Neural cell (in vitro differentiated cells): ENCODE data around the gene GTF2H1.

ENCODE experiments used
- EZH2 ChIP-seq: fragments of 200-600, 300-800 bp; shearing (Covaris generic), sonication (generic); IDR thresholded peaks from 2 replicates; pipeline ENCODE4 v1.6.1; 2014; ENCODE audit warnings: antibody characterized with exemption, low read length, borderline replicate concordance, mild to moderate bottlenecking; ENCODE audit not compliant: insufficient read depth, poor library complexity, severe bottlenecking
- RAD21 ChIP-seq: fragments of 450-650 bp; conservative IDR thresholded peaks from 2 replicates; pipeline ENCODE4 v1.6.1; 2014; ENCODE audit warnings: antibody characterized with exemption, mild to moderate bottlenecking, moderate library complexity
- TF ChIP-seq, protein P1 (sequence below): fragments of 450-650 bp; IDR thresholded peaks from 2 replicates; pipeline ENCODE4 v1.5.1; 2014; ENCODE audit warnings: antibody characterized with exemption, mild to moderate bottlenecking, moderate library complexity; ENCODE audit not compliant: poor library complexity, severe bottlenecking

DNA sequence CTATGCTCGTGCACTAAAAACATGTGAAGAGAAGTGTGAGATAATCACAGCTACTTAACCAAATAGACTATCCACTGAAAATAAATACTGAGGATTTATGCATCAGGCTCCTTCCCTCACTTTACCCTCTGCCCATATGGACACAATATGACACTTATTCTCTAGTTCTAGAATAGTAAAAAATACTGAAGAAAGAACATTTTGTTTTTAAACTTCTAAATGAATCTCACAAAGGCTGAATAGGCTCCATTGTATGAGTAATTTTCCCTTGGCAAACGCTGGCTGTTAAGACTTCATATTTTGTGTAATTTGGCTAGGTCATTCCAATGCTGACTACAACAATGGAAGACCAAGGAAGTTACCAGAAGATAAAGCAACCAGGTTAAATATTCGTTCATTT is 10.4 kb upstream of the GTF2H1 start:
- TF ChIP-seq, protein P1, sequence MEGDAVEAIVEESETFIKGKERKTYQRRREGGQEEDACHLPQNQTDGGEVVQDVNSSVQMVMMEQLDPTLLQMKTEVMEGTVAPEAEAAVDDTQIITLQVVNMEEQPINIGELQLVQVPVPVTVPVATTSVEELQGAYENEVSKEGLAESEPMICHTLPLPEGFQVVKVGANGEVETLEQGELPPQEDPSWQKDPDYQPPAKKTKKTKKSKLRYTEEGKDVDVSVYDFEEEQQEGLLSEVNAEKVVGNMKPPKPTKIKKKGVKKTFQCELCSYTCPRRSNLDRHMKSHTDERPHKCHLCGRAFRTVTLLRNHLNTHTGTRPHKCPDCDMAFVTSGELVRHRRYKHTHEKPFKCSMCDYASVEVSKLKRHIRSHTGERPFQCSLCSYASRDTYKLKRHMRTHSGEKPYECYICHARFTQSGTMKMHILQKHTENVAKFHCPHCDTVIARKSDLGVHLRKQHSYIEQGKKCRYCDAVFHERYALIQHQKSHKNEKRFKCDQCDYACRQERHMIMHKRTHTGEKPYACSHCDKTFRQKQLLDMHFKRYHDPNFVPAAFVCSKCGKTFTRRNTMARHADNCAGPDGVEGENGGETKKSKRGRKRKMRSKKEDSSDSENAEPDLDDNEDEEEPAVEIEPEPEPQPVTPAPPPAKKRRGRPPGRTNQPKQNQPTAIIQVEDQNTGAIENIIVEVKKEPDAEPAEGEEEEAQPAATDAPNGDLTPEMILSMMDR, result no peak
- TF ChIP-seq EZH2, result no peak
- no peak for TF ChIP-seq RAD21
